H1 (cell line): Measurements from ENCODE around the gene CSTF2T. TPM values are rescaled to one million over a fixed set of nuclear protein-coding genes. Genes with fewer than 3 reads are reported as not detected.

Source experiments
- CTCF ChIA-PET: fragments of 300-600 bp; sonication (Branson Sonifier 250); formaldehyde crosslinking; loops from one replicate; lab custom pipeline; 2021; ENCODE audit not compliant: partially characterized antibody; lab: Charles Lee
- POLR2A ChIA-PET: fragments of 300-600 bp; sonication (Branson Sonifier 250); formaldehyde crosslinking; loops from one replicate; lab custom pipeline; 2021; ENCODE audit warnings: inconsistent platforms; ENCODE audit not compliant: partially characterized antibody; lab: Charles Lee
- DNase-seq, 2 experiments: peaks; one replicate each; pipeline versions ENCODE4 v3.0.0 to v3.0.0-alpha.2; 2010 to 2022; ENCODE audit warnings: low spot score in 2 of 2, low read depth in 1 of 2, mixed read lengths in 1 of 2
- FAIRE-seq: peaks from 2 replicates; lab custom pipeline; 2011; peaks lifted over from hg19 to GRCh38; lab: Jason Lieb, UNC
- H2AFZ ChIP-seq: 2 replicates; pipeline ENCODE4 v1.8.1; 2012; ENCODE audit warnings: low read length, inconsistent platforms
- H2AK5ac ChIP-seq: 2 replicates; pipeline ENCODE4 v1.6.1; 2013; ENCODE audit warnings: low read depth, low read length
- H2BK120ac ChIP-seq: replicated peaks from 2 replicates; pipeline ENCODE3; 2013; ENCODE audit warnings: low read depth, low read length, inconsistent platforms
- H2BK12ac ChIP-seq: 2 replicates; pipeline ENCODE4 v1.6.1; 2013; ENCODE audit warnings: low read depth, low read length
- H2BK15ac ChIP-seq: 2 replicates; pipeline ENCODE4 v1.6.1; 2013; ENCODE audit warnings: low read length
- H2BK20ac ChIP-seq: 2 replicates; pipeline ENCODE4 v1.6.1; 2013; ENCODE audit warnings: low read length
- H2BK5ac ChIP-seq: 2 replicates; pipeline ENCODE4 v1.6.1; 2013; ENCODE audit warnings: low read depth, low read length
- H3K14ac ChIP-seq: 2 replicates; pipeline ENCODE4 v1.6.1; 2013; ENCODE audit warnings: inconsistent platforms; ENCODE audit not compliant: insufficient read length
- H3K18ac ChIP-seq: 2 replicates; pipeline ENCODE4 v1.6.1; 2013; ENCODE audit warnings: low read length; ENCODE audit errors: extremely low read depth
- H3K23ac ChIP-seq: 2 replicates; pipeline ENCODE4 v1.6.1; 2013; ENCODE audit warnings: inconsistent platforms; ENCODE audit not compliant: insufficient read length
- H3K23me2 ChIP-seq: 2 replicates; pipeline ENCODE4 v1.6.1; 2013; ENCODE audit warnings: low read depth, low read length
- H3K27ac ChIP-seq: 2 replicates; pipeline ENCODE4 v1.6.1; 2011; ENCODE audit warnings: low read depth, low read length, inconsistent platforms
- H3K27me3 ChIP-seq, 4 experiments: replicated peaks in 1 of 4; 1 replicate in 1 of 4; 2 replicates in 3 of 4; pipeline versions ENCODE4 v1.6.1 to v1.8.1; 2011 to 2013; ENCODE audit warnings: low read length in 3 of 4, mild to moderate bottlenecking in 3 of 4, inconsistent platforms in 2 of 4, mixed read lengths in 2 of 4, moderate library complexity in 1 of 4; ENCODE audit not compliant: control insufficient read depth in 3 of 4, insufficient read depth in 3 of 4; ENCODE audit errors: extremely low read depth in 1 of 4
- H3K36me3 ChIP-seq, 4 experiments: 2 replicates each; pipeline versions ENCODE4 v1.6.1 to v1.8.1; 2011 to 2013; ENCODE audit warnings: mild to moderate bottlenecking in 4 of 4, low read length in 3 of 4, moderate library complexity in 2 of 4, control low read depth in 1 of 4, inconsistent platforms in 1 of 4; ENCODE audit not compliant: insufficient read depth in 4 of 4, control insufficient read depth in 2 of 4
- H3K4ac ChIP-seq: replicated peaks from 2 replicates; pipeline ENCODE3; 2013; ENCODE audit warnings: low read length, low read depth, mixed read lengths, inconsistent platforms; ENCODE audit not compliant: insufficient read length
- H3K4me1 ChIP-seq, 4 experiments: replicated peaks in 1 of 4; 1 replicate in 1 of 4; 2 replicates in 3 of 4; pipeline versions ENCODE4 v1.6.1 to v1.8.1; 2011 to 2013; ENCODE audit warnings: low read length in 3 of 4, inconsistent platforms in 2 of 4, mixed read lengths in 1 of 4; ENCODE audit not compliant: insufficient read depth in 4 of 4, control insufficient read depth in 3 of 4
- H3K4me2 ChIP-seq, 2 experiments: 2 replicates each; pipeline versions ENCODE4 v1.6.1 to v1.8.1; 2011 to 2013; ENCODE audit warnings: low read depth in 2 of 2, low read length in 2 of 2, control low read depth in 1 of 2, inconsistent platforms in 1 of 2, mild to moderate bottlenecking in 1 of 2; ENCODE audit not compliant: insufficient read depth in 1 of 2
- H3K4me3 ChIP-seq, 4 experiments: fragments of 200-600, 300-600 bp in 1 of 4; sonication (generic), shearing (Covaris generic), sonication (Bioruptor Twin) in 1 of 4; 2 replicates each; pipeline versions ENCODE4 v1.5.1 to v1.8.1; 2011 to 2016; ENCODE audit warnings: low read length in 4 of 4, low read depth in 3 of 4, control low read depth in 2 of 4, inconsistent platforms in 2 of 4, mild to moderate bottlenecking in 2 of 4, mixed read lengths in 1 of 4, moderate library complexity in 1 of 4; ENCODE audit not compliant: insufficient read depth in 2 of 4; ENCODE audit errors: extremely low read depth in 1 of 4
- H3K56ac ChIP-seq: replicated peaks from 2 replicates; pipeline ENCODE3; 2013; ENCODE audit warnings: low read depth, mild to moderate bottlenecking, mixed read lengths, low read length, inconsistent platforms; ENCODE audit not compliant: insufficient read length
- H3K79me1 ChIP-seq: 2 replicates; pipeline ENCODE4 v1.6.1; 2013; ENCODE audit warnings: low read depth, low read length, control low read depth
- H3K79me2 ChIP-seq, 2 experiments: 2 replicates each; pipeline versions ENCODE4 v1.6.1 to v1.8.1; 2012 to 2013; ENCODE audit warnings: low read length in 2 of 2, mild to moderate bottlenecking in 2 of 2, inconsistent platforms in 1 of 2; ENCODE audit not compliant: insufficient read depth in 2 of 2, control insufficient read depth in 1 of 2
- H3K9ac ChIP-seq, 4 experiments: replicated peaks in 1 of 4; 1 replicate in 1 of 4; 2 replicates in 3 of 4; pipeline versions ENCODE4 v1.6.1 to v1.8.1; 2011 to 2013; ENCODE audit warnings: low read depth in 3 of 4, low read length in 3 of 4, control low read depth in 2 of 4, mild to moderate bottlenecking in 2 of 4, moderate library complexity in 2 of 4, inconsistent platforms in 1 of 4; ENCODE audit errors: extremely low read depth in 1 of 4
- H3K9me3 ChIP-seq, 2 experiments: 2 replicates each; pipeline versions ENCODE4 v1.6.1 to v1.8.1; 2012 to 2013; ENCODE audit warnings: mild to moderate bottlenecking in 2 of 2, moderate library complexity in 2 of 2, control low read depth in 1 of 2, inconsistent platforms in 1 of 2, low read depth in 1 of 2, low read length in 1 of 2, mixed read lengths in 1 of 2; ENCODE audit not compliant: insufficient read depth in 2 of 2
- H4K20me1 ChIP-seq, 2 experiments: replicated peaks in 1 of 2; 2 replicates each; pipeline versions ENCODE3 to v1.8.1; 2011 to 2013; ENCODE audit warnings: inconsistent platforms in 2 of 2, low read length in 2 of 2, mild to moderate bottlenecking in 1 of 2; ENCODE audit not compliant: insufficient read depth in 2 of 2, control insufficient read depth in 1 of 2
- H4K5ac ChIP-seq: 2 replicates; pipeline ENCODE4 v1.6.1; 2013; ENCODE audit warnings: low read length, low read depth, mixed read lengths, inconsistent platforms; ENCODE audit not compliant: insufficient read length
- H4K8ac ChIP-seq: 2 replicates; pipeline ENCODE4 v1.8.0; 2013; ENCODE audit warnings: mild to moderate bottlenecking, moderate library complexity, low read length, inconsistent platforms; ENCODE audit not compliant: insufficient read depth; ENCODE audit errors: extremely low read depth
- H4K91ac ChIP-seq: replicated peaks from 2 replicates; pipeline ENCODE3; 2013; ENCODE audit warnings: low read length, mixed read lengths, inconsistent platforms; ENCODE audit not compliant: insufficient read length
- CHD2 ChIP-seq: IDR thresholded peaks from 2 replicates; pipeline ENCODE4 v1.6.1; 2012; ENCODE audit warnings: low read length, improper control_type of control experiment
- E2F6 ChIP-seq: IDR thresholded peaks from 2 replicates; pipeline ENCODE4 v1.6.1; 2012; ENCODE audit warnings: inconsistent platforms
- EZH2 ChIP-seq: fragments of 200-600 bp; sonication (generic); IDR thresholded peaks from 2 replicates; pipeline ENCODE4 v1.7.1; 2012; ENCODE audit warnings: low read depth, mild to moderate bottlenecking, moderate library complexity, low read length, inconsistent platforms; ENCODE audit not compliant: severe bottlenecking
- GABPA ChIP-seq: IDR thresholded peaks from 2 replicates; pipeline ENCODE4 v1.6.1; 2011; ENCODE audit warnings: mild to moderate bottlenecking, low read length, moderate library complexity, borderline replicate concordance; ENCODE audit not compliant: insufficient read depth
- HDAC6 ChIP-seq: IDR thresholded peaks from one replicate; pipeline ENCODE4 v1.7.1; 2012; ENCODE audit warnings: low read depth, mild to moderate bottlenecking, inconsistent platforms, low read length, moderate library complexity
- JUN ChIP-seq: IDR thresholded peaks from 2 replicates; pipeline ENCODE4 v1.6.1; 2011; ENCODE audit warnings: low read depth, mild to moderate bottlenecking, improper control_type of control experiment, low read length
- KDM1A ChIP-seq: fragments of 200-600, 300-600 bp; sonication (generic); IDR thresholded peaks from 2 replicates; pipeline ENCODE4 v1.7.1; 2016; ENCODE audit warnings: mild to moderate bottlenecking, low read length, borderline replicate concordance
- RFX5 ChIP-seq: IDR thresholded peaks from 2 replicates; pipeline ENCODE4 v1.6.1; 2011; ENCODE audit warnings: low read depth, low read length, improper control_type of control experiment, borderline replicate concordance
- RXRA ChIP-seq: IDR thresholded peaks from 2 replicates; pipeline ENCODE4 v1.6.1; 2011; ENCODE audit warnings: low read depth, mild to moderate bottlenecking, low read length, moderate library complexity; ENCODE audit not compliant: insufficient read depth
- SIX5 ChIP-seq: IDR thresholded peaks from 2 replicates; pipeline ENCODE4 v1.6.1; 2011; ENCODE audit warnings: mild to moderate bottlenecking, low read depth, low read length
- SP2 ChIP-seq: IDR thresholded peaks from 2 replicates; pipeline ENCODE4 v1.6.1; 2012; ENCODE audit warnings: mild to moderate bottlenecking, low read length, inconsistent platforms
- TAF1 ChIP-seq: IDR thresholded peaks from 2 replicates; pipeline ENCODE4 v1.6.1; 2011; ENCODE audit warnings: mild to moderate bottlenecking, low read depth, low read length
- ZNF274 ChIP-seq: IDR thresholded peaks from 2 replicates; pipeline ENCODE4 v1.7.0; 2012; ENCODE audit warnings: low read length, borderline replicate concordance; ENCODE audit errors: extremely low read depth
- WGBS, 2 experiments: shearing (Covaris generic) in 1 of 2; methylation state at CpG; one replicate each; pipeline versions ENCODE4 v1.1.6 to v1.1.7; 2013 to 2015; ENCODE audit warnings: low lambda C conversion rate in 2 of 2, mixed read lengths in 2 of 2, inconsistent platforms in 1 of 2, low coverage in 1 of 2, missing lambda C conversion rate in 1 of 2; ENCODE audit not compliant: insufficient replicate concordance in 2 of 2, insufficient coverage in 1 of 2, insufficient read length in 1 of 2; ENCODE audit errors: extremely low coverage in 1 of 2, missing lambda C conversion rate in 1 of 2; 5-methylcytosine and 5-hydroxymethylcytosine counted together
- polyA plus RNA-seq, 7 experiments: library from polyadenylated mRNA; depleted of rRNA in 3 of 7; stranded (reverse) in 5 of 7; unstranded in 2 of 7; fragments of >200 nt in 5 of 7; fragments of 200-250 nt in 2 of 7; gene quantifications; 1 replicate in 5 of 7; 2 replicates in 1 of 7; 4 replicates in 1 of 7; pipeline versions ENCODE4 v1.2.1 to v1.2.3, GENCODE V29; 2011 to 2013; ENCODE audit warnings: missing spikeins in 2 of 7, mixed read lengths in 2 of 7
- total RNA-seq: library from RNA; stranded (reverse); fragmentation: NEBNext Ultra II Directional; extraction: Animal tissue kit (Norgen Biotek cat#: 25700); gene quantifications from 2 replicates; pipeline ENCODE4 v1.2.1, GENCODE V29; 2021

The CSTF2T gene
- total and polyA plus RNA-seq, 2 of the 8 experiments (the other 6 are each of a cell fraction or from before 2014, with no cell fraction given), result 9.4 to 32.4 TPM

GRCh38 chr10:51683031-51683691, 16.2 kb downstream of the CSTF2T start:
- H3K14ac ChIP-seq, result no peak overlapping the region
- DNase-seq, result no peak
- H4K8ac ChIP-seq, result no peak overlapping the region
- H3K27ac ChIP-seq, result no peak overlapping the region
- no peak overlapping the region for H3K4me2 ChIP-seq
- no peak overlapping the region for H2AFZ ChIP-seq
- WGBS, 2 experiments, result 89% methylated on average over 4 of the region's 4 CpGs; no CpG with 5 or more reads in 1 of the 2 experiments
- no peak overlapping the region for H4K5ac ChIP-seq
- no peaks in the 10 kb centered on the region for H3K23me2 ChIP-seq
- POLR2A ChIA-PET, result interaction anchor here (1.4 to 1.5 kb wide), 2 partner anchors 9 to 11 kb away, joined by 3 read pairs; no protein-coding TSS in a partner anchor
- FAIRE-seq, result no peak
- no peaks in the 10 kb centered on the region for H3K36me3 ChIP-seq
- no peak overlapping the region for H2BK120ac ChIP-seq
- H3K79me2 ChIP-seq, result no peaks in the 10 kb centered on the region
- no peak overlapping the region for H2BK20ac ChIP-seq
- H3K9me3 ChIP-seq, result no peaks in the 10 kb centered on the region
- no peak overlapping the region for H2BK12ac ChIP-seq
- CTCF ChIA-PET, result interaction anchor here (1.2 kb wide), 2 partner anchors 8 to 675 kb away, joined by 3 to 4 read pairs; no protein-coding TSS in a partner anchor
- no peak overlapping the region for H2AK5ac ChIP-seq
- no peaks in the 10 kb centered on the region for H3K79me1 ChIP-seq
- no peak overlapping the region for H3K18ac ChIP-seq
- H2BK15ac ChIP-seq, result no peak overlapping the region
- no peak overlapping the region for H3K9ac ChIP-seq
- no peaks in the 10 kb centered on the region for H4K20me1 ChIP-seq
- no peak overlapping the region for H3K56ac ChIP-seq
- no peak overlapping the region for H2BK5ac ChIP-seq
- no peak overlapping the region for H4K91ac ChIP-seq
- H3K23ac ChIP-seq, result no peak overlapping the region
- H3K4ac ChIP-seq, result no peak overlapping the region
- H3K4me1 ChIP-seq, result peaks cover 0 to 2% (median 0%) of the 10 kb centered on the region in 4 experiments; a peak in 2 of 7 replicates
- H3K4me3 ChIP-seq, result no peak overlapping the region
- no peaks in the 10 kb centered on the region for H3K27me3 ChIP-seq
- TF ChIP-seq GABPA (no peak), JUN (no peak), EZH2 (no peak), TAF1 (no peak), SP2 (no peak), HDAC6 (no peak), RXRA (no peak), RFX5 (no peak), KDM1A (no peak), E2F6 (no peak), ZNF274 (no peak), SIX5 (no peak), CHD2 (no peak)
